GM12878 (cell line): ENCODE results near the gene ACSL3. TPM values are rescaled to one million over a fixed set of nuclear protein-coding genes. Genes with fewer than 3 reads are reported as not detected.

Source experiments
- ATAC-seq: fragments of 200-7000 bp; cut with Tn5 transposase; 3 replicates; pipeline ENCODE4 v1.9.1; 2020; ENCODE audit warnings: mild to moderate bottlenecking, moderate library complexity
- BruUV-seq: library from RNA; stranded (reverse); fragments of 400-500 nt; replicated peaks from 2 replicates; lab custom pipeline; 2021; lab: Mats Ljungman, UMichigan
- CTCF ChIA-PET: fragments of 300-600 bp; sonication (Branson Sonifier 250); formaldehyde crosslinking; extraction: SDS; loops from one replicate; lab custom pipeline; 2021; ENCODE audit warnings: inconsistent platforms; lab: Yijun Ruan, JAX
- POLR2A ChIA-PET: fragments of 350-600 bp; formaldehyde crosslinking; extraction: SDS; loops from one replicate; lab custom pipeline; 2021; ENCODE audit warnings: inconsistent platforms; lab: Charles Lee
- RAD21 ChIA-PET: fragments of 300-600 bp; sonication (Branson Sonifier 250); formaldehyde crosslinking; loops from one replicate; lab custom pipeline; 2023; ENCODE audit warnings: antibody characterized with exemption; ENCODE audit not compliant: unreplicated experiment; lab: Charles Lee
- SMC1A ChIA-PET: fragments of 300-600 bp; sonication (Branson Sonifier 250); formaldehyde crosslinking; loops from one replicate; lab custom pipeline; 2023; ENCODE audit not compliant: unreplicated experiment, uncharacterized antibody; lab: Charles Lee
- DNase-seq: peaks from one replicate; pipeline ENCODE4 v3.0.0-alpha.2; 2011; ENCODE audit warnings: low read depth, low spot score
- FAIRE-seq: peaks from 3 replicates; lab custom pipeline; 2011; peaks lifted over from hg19 to GRCh38; lab: Jason Lieb, UNC
- H2AFZ ChIP-seq: 2 replicates; pipeline ENCODE4 v1.6.0; 2011; ENCODE audit warnings: low read depth, low read length, control low read depth; ENCODE audit not compliant: control insufficient read depth
- H3K27ac ChIP-seq: 2 replicates; pipeline ENCODE4 v1.5.1; 2011; ENCODE audit warnings: control low read depth; ENCODE audit not compliant: control insufficient read depth, insufficient read depth
- H3K27me3 ChIP-seq, 2 experiments: replicated peaks in 1 of 2; 2 replicates each; pipeline versions ENCODE4 v1.6.0 to v1.6.1; 2011; ENCODE audit warnings: low read length in 1 of 2; ENCODE audit not compliant: control insufficient read depth in 2 of 2, insufficient read depth in 2 of 2
- H3K36me3 ChIP-seq, 2 experiments: 2 replicates each; pipeline ENCODE4 v1.5.1; 2011; ENCODE audit warnings: low read length in 1 of 2; ENCODE audit not compliant: control insufficient read depth in 2 of 2, insufficient read depth in 2 of 2
- H3K4me1 ChIP-seq: 2 replicates; pipeline ENCODE4 v1.6.1; 2011; ENCODE audit warnings: mild to moderate bottlenecking, low read length, moderate library complexity, mixed read lengths; ENCODE audit not compliant: control insufficient read depth, insufficient read depth
- H3K4me2 ChIP-seq: 2 replicates; pipeline ENCODE4 v1.6.0; 2011; ENCODE audit warnings: control low read depth; ENCODE audit not compliant: control insufficient read depth, insufficient read depth
- H3K4me3 ChIP-seq: fragments of 200-600 bp; sonication (generic); 2 replicates; pipeline ENCODE4 v1.5.1; 2016
- H3K79me2 ChIP-seq: 2 replicates; pipeline ENCODE4 v1.6.0; 2011; ENCODE audit warnings: low read length; ENCODE audit not compliant: control insufficient read depth, insufficient read depth
- H3K9ac ChIP-seq: 2 replicates; pipeline ENCODE4 v1.8.0; 2011; ENCODE audit warnings: low read length, control low read depth, mixed read lengths; ENCODE audit not compliant: control insufficient read depth, insufficient read depth
- H3K9me3 ChIP-seq: replicated peaks from 3 replicates; pipeline ENCODE4 v1.5.1; 2011; ENCODE audit warnings: mild to moderate bottlenecking, low read length; ENCODE audit not compliant: control insufficient read depth, insufficient read depth
- H4K20me1 ChIP-seq: 2 replicates; pipeline ENCODE4 v1.6.0; 2011; ENCODE audit not compliant: control insufficient read depth, insufficient read depth
- BMI1 ChIP-seq: fragments of 450-650 bp; IDR thresholded peaks from 2 replicates; pipeline ENCODE4 v1.6.1; 2016; ENCODE audit warnings: mild to moderate bottlenecking, moderate library complexity, borderline replicate concordance
- CHD4 ChIP-seq: fragments of 200-600 bp; sonication (generic); IDR thresholded peaks from 2 replicates; pipeline ENCODE4 v1.6.1; 2016; ENCODE audit warnings: mild to moderate bottlenecking
- HDAC6 ChIP-seq: fragments of 200-600 bp; sonication (generic); IDR thresholded peaks from one replicate; pipeline ENCODE4 v1.8.0; 2017; ENCODE audit warnings: antibody characterized with exemption; ENCODE audit not compliant: unreplicated experiment
- SRF ChIP-seq, 2 experiments: IDR thresholded peaks; 2 replicates each; pipeline ENCODE4 v1.6.1; 2011; ENCODE audit warnings: low read depth in 2 of 2, low read length in 2 of 2, mild to moderate bottlenecking in 1 of 2, moderate library complexity in 1 of 2
- WGBS: methylation state at CpG from one replicate; pipeline ENCODE4 v1.1.6; 2016; ENCODE audit warnings: low lambda C conversion rate; ENCODE audit not compliant: insufficient replicate concordance, insufficient coverage; ENCODE audit errors: missing lambda C conversion rate; 5-methylcytosine and 5-hydroxymethylcytosine counted together
- in situ Hi-C: fragments of 300-500 bp; cut with MboI; formaldehyde crosslinking; loops from 9 replicates; pipeline ENCODE4 v1.14.3; 2018; ENCODE audit warnings: mixed read lengths
- intact Hi-C: fragments of 100-400 bp; cut with micrococcal nuclease; formaldehyde crosslinking; loops from one replicate; pipeline ENCODE4 v1.14.2; 2022; ENCODE audit not compliant: unreplicated experiment
- polyA plus RNA-seq, 11 experiments: library from polyadenylated mRNA; depleted of rRNA in 4 of 11; unstranded in 6 of 11; stranded (reverse) in 5 of 11; fragments of >200 nt; fragmentation: Nextera tagmentation in 4 of 11; fragmentation: Illumina TruSeq in 1 of 11; extraction: Ambion mirVana in 4 of 11; extraction: Trizol in 1 of 11; gene quantifications; 1 replicate in 1 of 11; 2 replicates in 10 of 11; pipeline versions ENCODE4 v1.2.1 to v1.2.3, GENCODE V29; 2011 to 2016; ENCODE audit warnings: inconsistent platforms in 2 of 11, missing spikeins in 2 of 11, low read depth in 1 of 11
- total RNA-seq, 4 experiments: library from RNA; depleted of rRNA in 3 of 4; stranded (reverse); fragments of >200 nt in 3 of 4; fragmentation: Illumina TruSeq in 1 of 4; extraction: Trizol in 1 of 4; gene quantifications; 2 replicates each; pipeline versions ENCODE4 v1.2.1 to v1.2.3, GENCODE V29; 2013 to 2021
- TF ChIP-seq, protein P1 (sequence below): fragments of 450-650 bp; IDR thresholded peaks from 2 replicates; pipeline ENCODE4 v1.6.1; 2017; ENCODE audit warnings: mild to moderate bottlenecking, low read depth, inconsistent platforms; ENCODE audit not compliant: poor library complexity, severe bottlenecking

Gene ACSL3
- total and polyA plus RNA-seq, 10 of the 15 experiments (the other 5 are each of a cell fraction or from before 2014, with no cell fraction given): 15.6 to 83.9 (median 56.7) TPM

DNA sequence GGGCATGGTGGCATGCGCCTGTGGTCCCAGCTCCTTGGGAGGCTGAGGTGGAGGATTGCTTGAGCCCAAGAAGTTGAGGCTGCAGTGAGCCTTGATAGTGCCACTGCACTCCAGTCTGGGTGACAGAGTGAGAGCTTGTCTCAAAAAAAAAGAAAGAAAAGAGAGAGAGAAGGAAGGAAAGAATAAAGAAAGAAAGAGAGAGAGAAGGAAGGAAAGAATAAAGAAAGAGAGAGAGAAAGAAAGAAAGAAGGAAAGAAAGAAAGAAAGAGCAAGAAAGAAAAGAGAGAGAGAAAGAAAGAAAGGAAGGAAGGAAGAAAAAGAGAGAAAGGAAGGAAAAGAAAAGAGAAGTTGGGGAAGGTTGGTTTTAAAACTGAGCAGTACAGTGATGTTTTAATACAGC is 49.0 kb upstream of the ACSL3 start:
- Histone ChIP-seq H3K4me2 (no peak overlapping the region), H3K27ac (no peak overlapping the region), H3K4me1 (peaks cover 17% of the 10 kb centered on the region)
- ChIA-PET RAD21 (no interaction called here), CTCF (interaction anchor here (1.0 to 2.1 kb wide), 3 partner anchors 14 to 121 kb away, joined by 3 to 7 read pairs (median 6); no protein-coding TSS in a partner anchor)
- FAIRE-seq: no peak
- no peak for ATAC-seq
- 92% methylated on average over 1 of the region's 1 CpG for WGBS
- no peak for TF ChIP-seq SRF (IDR thresholded peaks at IDR 0.05; ENCODE audit: low read depth in 2 of 2, low read length in 2 of 2)
- TF ChIP-seq HDAC6: no peak
- no peak for TF ChIP-seq CHD4
- TF ChIP-seq, protein P1, sequence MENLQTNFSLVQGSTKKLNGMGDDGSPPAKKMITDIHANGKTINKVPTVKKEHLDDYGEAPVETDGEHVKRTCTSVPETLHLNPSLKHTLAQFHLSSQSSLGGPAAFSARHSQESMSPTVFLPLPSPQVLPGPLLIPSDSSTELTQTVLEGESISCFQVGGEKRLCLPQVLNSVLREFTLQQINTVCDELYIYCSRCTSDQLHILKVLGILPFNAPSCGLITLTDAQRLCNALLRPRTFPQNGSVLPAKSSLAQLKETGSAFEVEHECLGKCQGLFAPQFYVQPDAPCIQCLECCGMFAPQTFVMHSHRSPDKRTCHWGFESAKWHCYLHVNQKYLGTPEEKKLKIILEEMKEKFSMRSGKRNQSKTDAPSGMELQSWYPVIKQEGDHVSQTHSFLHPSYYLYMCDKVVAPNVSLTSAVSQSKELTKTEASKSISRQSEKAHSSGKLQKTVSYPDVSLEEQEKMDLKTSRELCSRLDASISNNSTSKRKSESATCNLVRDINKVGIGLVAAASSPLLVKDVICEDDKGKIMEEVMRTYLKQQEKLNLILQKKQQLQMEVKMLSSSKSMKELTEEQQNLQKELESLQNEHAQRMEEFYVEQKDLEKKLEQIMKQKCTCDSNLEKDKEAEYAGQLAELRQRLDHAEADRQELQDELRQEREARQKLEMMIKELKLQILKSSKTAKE: no peak
- no peak for TF ChIP-seq BMI1
- TF ChIP-seq, all 136 proteins: peak for 0
- ChIA-PET POLR2A (no interaction called here), SMC1A (interaction anchor here (1.8 kb wide), 1 partner anchor 79 kb away, joined by 4 read pairs; no protein-coding TSS in a partner anchor)
- no peaks in the 10 kb centered on the region for H4K20me1 ChIP-seq
- no peak overlapping the region for H2AFZ ChIP-seq
- H3K9me3 ChIP-seq: no peaks in the 10 kb centered on the region; the same call in 1 of the 3 replicates
- no peak for DNase-seq
- no peaks in the 10 kb centered on the region for H3K36me3 ChIP-seq
- H3K27me3 ChIP-seq: no peaks in the 10 kb centered on the region; a peak in 2 of 4 replicates
- intact Hi-C loops (no loop called here), in situ Hi-C loops (no loop called here)
- H3K4me3 ChIP-seq: no peak overlapping the region
- H3K9ac ChIP-seq: no peak overlapping the region
- no peaks in the 10 kb centered on the region for H3K79me2 ChIP-seq
- no TSS peak for BruUV-seq
